GM23338 (cell line): ENCODE data around the gene AGAP2. TPM values are rescaled to one million over a fixed set of nuclear protein-coding genes. Genes with fewer than 3 reads are reported as not detected.

ENCODE experiments used
- ATAC-seq: fragments of 200-7000 bp; cut with Tn5 transposase; 3 replicates; pipeline ENCODE4 v1.9.1; 2020
- DNase-seq: peaks from one replicate; pipeline ENCODE4 v3.0.0-alpha.2; 2015; ENCODE audit warnings: low spot score
- H2AFZ ChIP-seq: fragments of 200-600 bp; sonication (generic); 2 replicates; pipeline ENCODE4 v1.8.0; 2016; ENCODE audit warnings: antibody characterized with exemption, mild to moderate bottlenecking, moderate library complexity
- H3F3A ChIP-seq: fragments of 200-600 bp; sonication (generic); replicated peaks from 2 replicates; pipeline ENCODE4 v1.8.0; 2017; ENCODE audit warnings: antibody characterized with exemption, mixed run types, low read depth
- H3K27ac ChIP-seq: fragments of 200-600 bp; sonication (generic); 2 replicates; pipeline ENCODE4 v1.6.1; 2016; ENCODE audit warnings: low read depth
- H3K27me3 ChIP-seq: fragments of 200-600 bp; sonication (generic); 2 replicates; pipeline ENCODE4 v1.8.0; 2016; ENCODE audit warnings: mild to moderate bottlenecking, mixed run types, moderate library complexity; ENCODE audit not compliant: insufficient read depth
- H3K36me3 ChIP-seq: fragments of 200-600 bp; sonication (generic); 2 replicates; pipeline ENCODE4 v1.8.0; 2016; ENCODE audit warnings: mild to moderate bottlenecking; ENCODE audit not compliant: insufficient read depth
- H3K4me1 ChIP-seq: fragments of 200-600 bp; sonication (generic); 2 replicates; pipeline ENCODE4 v1.8.0; 2016; ENCODE audit warnings: mild to moderate bottlenecking, moderate library complexity; ENCODE audit not compliant: insufficient read depth
- H3K4me2 ChIP-seq: fragments of 200-600 bp; sonication (generic); 2 replicates; pipeline ENCODE4 v1.7.1; 2017; ENCODE audit warnings: mixed run types
- H3K4me3 ChIP-seq: fragments of 200-600 bp; sonication (generic); 2 replicates; pipeline ENCODE4 v1.6.1; 2016; ENCODE audit warnings: mixed run types
- H3K79me2 ChIP-seq: fragments of 200-600 bp; sonication (generic); replicated peaks from 2 replicates; pipeline ENCODE4 v1.8.0; 2017; ENCODE audit warnings: mild to moderate bottlenecking; ENCODE audit not compliant: insufficient read depth
- H3K9me2 ChIP-seq: fragments of 200-600 bp; sonication (generic); 2 replicates; pipeline ENCODE4 v1.8.0; 2017; ENCODE audit not compliant: insufficient read depth
- H4K20me1 ChIP-seq: fragments of 200-600 bp; sonication (generic); replicated peaks from 2 replicates; pipeline ENCODE4 v1.8.0; 2017; ENCODE audit warnings: mild to moderate bottlenecking; ENCODE audit not compliant: insufficient read depth
- H3K27ac Mint-ChIP-seq: 2 replicates; pipeline ENCODE4 v1.8.0; 2020; ENCODE audit warnings: inconsistent platforms, mild to moderate bottlenecking, moderate library complexity, mixed read lengths
- H3K27me3 Mint-ChIP-seq: 3 replicates; pipeline ENCODE4 v1.8.0; 2022; ENCODE audit warnings: low read depth, mild to moderate bottlenecking, moderate library complexity, mixed read lengths, inconsistent platforms; ENCODE audit not compliant: insufficient read depth, poor library complexity
- H3K36me3 Mint-ChIP-seq: 3 replicates; pipeline ENCODE4 v1.8.0; 2021; ENCODE audit warnings: low read depth, mild to moderate bottlenecking, inconsistent platforms, moderate library complexity, mixed read lengths
- H3K4me1 Mint-ChIP-seq: 3 replicates; pipeline ENCODE4 v1.8.0; 2020; ENCODE audit warnings: mild to moderate bottlenecking, inconsistent platforms, mixed read lengths
- H3K4me3 Mint-ChIP-seq: 3 replicates; pipeline ENCODE4 v1.8.0; 2021; ENCODE audit warnings: moderate library complexity, mild to moderate bottlenecking, inconsistent platforms, mixed read lengths
- H3K9me3 Mint-ChIP-seq: 3 replicates; pipeline ENCODE4 v1.8.0; 2020; ENCODE audit warnings: moderate library complexity, mild to moderate bottlenecking, inconsistent platforms, mixed read lengths
- CREB1 ChIP-seq: fragments of 250-450 bp; sonication (Bioruptor Pico); IDR thresholded peaks from 2 replicates; pipeline ENCODE4 v1.5.0; 2020; ENCODE audit warnings: low read depth, mild to moderate bottlenecking, moderate library complexity
- EZH2 ChIP-seq: fragments of 200-600 bp; sonication (generic); IDR thresholded peaks from one replicate; pipeline ENCODE4 v1.8.0; 2017; ENCODE audit warnings: antibody characterized with exemption, mild to moderate bottlenecking, low read depth; ENCODE audit not compliant: unreplicated experiment
- EZH2phosphoT487 ChIP-seq: fragments of 200-600 bp; sonication (generic); IDR thresholded peaks from one replicate; pipeline ENCODE4 v1.8.1; 2018; ENCODE audit warnings: antibody characterized with exemption; ENCODE audit not compliant: unreplicated experiment
- POLR2AphosphoS5 ChIP-seq: IDR thresholded peaks from 2 replicates; pipeline ENCODE4 v1.6.1; 2016; ENCODE audit warnings: antibody characterized with exemption, low read depth
- ZNF114 ChIP-seq: fragments of 250-450 bp; sonication (Bioruptor Pico); IDR thresholded peaks from 2 replicates; pipeline ENCODE4 v1.5.0; 2020; ENCODE audit warnings: mild to moderate bottlenecking, moderate library complexity
- ZNF331 ChIP-seq: fragments of 250-450 bp; sonication (Bioruptor Pico); IDR thresholded peaks from 2 replicates; pipeline ENCODE4 v1.5.0; 2020; ENCODE audit warnings: low read depth, mild to moderate bottlenecking, moderate library complexity
- polyA plus RNA-seq: library from polyadenylated mRNA; unstranded; fragments of >200 nt; fragmentation: Nextera tagmentation; extraction: Ambion mirVana; gene quantifications from 2 replicates; pipeline ENCODE4 v1.2.1, GENCODE V29; 2016
- total RNA-seq: library from RNA; depleted of rRNA; stranded (reverse); fragments of >200 nt; shearing (Covaris generic); gene quantifications from 2 replicates; pipeline ENCODE4 v1.2.3, GENCODE V29; 2014
- TF ChIP-seq, protein P1 (sequence below): IDR thresholded peaks from one replicate; pipeline ENCODE4 v1.6.1; 2018; ENCODE audit warnings: antibody characterized with exemption; ENCODE audit not compliant: unreplicated experiment
- TF ChIP-seq, protein P2 (sequence below): IDR thresholded peaks from 2 replicates; pipeline ENCODE4 v1.6.1; 2016; ENCODE audit warnings: antibody characterized with exemption
- TF ChIP-seq, protein P3 (sequence below), 2 experiments: fragments of 200-600 bp in 1 of 2; sonication (generic) in 1 of 2; conservative IDR thresholded peaks; 2 replicates each; pipeline versions ENCODE4 v1.5.1 to v1.6.1; 2016 to 2017; ENCODE audit warnings: antibody characterized with exemption in 2 of 2, low read depth in 2 of 2, mild to moderate bottlenecking in 2 of 2, moderate library complexity in 1 of 2

Gene AGAP2
- total and polyA plus RNA-seq, 2 experiments from 2014 or later: 0.36 to 1.3 TPM

DNA sequence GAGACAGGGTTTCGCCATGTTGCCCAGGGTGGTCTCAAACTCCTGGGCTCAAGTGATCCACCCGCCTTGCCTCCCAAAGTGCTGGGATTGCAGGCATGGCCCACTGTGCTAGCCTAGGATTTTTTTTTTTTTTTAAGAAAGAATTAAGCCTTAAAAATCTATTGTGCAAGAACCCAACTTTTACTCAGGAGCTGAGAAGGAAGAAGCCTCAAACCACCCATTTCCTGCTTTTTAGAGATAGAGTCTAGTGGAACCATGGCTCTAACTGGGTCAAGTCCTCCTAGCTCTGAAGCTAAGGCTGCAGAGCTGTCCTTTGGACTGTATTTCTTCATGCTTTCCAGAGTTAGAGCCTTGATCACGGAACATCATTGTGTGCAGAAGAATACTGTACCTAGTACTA lies 42.7 kb upstream of the AGAP2 start (continued):
- TF ChIP-seq, protein P1, sequence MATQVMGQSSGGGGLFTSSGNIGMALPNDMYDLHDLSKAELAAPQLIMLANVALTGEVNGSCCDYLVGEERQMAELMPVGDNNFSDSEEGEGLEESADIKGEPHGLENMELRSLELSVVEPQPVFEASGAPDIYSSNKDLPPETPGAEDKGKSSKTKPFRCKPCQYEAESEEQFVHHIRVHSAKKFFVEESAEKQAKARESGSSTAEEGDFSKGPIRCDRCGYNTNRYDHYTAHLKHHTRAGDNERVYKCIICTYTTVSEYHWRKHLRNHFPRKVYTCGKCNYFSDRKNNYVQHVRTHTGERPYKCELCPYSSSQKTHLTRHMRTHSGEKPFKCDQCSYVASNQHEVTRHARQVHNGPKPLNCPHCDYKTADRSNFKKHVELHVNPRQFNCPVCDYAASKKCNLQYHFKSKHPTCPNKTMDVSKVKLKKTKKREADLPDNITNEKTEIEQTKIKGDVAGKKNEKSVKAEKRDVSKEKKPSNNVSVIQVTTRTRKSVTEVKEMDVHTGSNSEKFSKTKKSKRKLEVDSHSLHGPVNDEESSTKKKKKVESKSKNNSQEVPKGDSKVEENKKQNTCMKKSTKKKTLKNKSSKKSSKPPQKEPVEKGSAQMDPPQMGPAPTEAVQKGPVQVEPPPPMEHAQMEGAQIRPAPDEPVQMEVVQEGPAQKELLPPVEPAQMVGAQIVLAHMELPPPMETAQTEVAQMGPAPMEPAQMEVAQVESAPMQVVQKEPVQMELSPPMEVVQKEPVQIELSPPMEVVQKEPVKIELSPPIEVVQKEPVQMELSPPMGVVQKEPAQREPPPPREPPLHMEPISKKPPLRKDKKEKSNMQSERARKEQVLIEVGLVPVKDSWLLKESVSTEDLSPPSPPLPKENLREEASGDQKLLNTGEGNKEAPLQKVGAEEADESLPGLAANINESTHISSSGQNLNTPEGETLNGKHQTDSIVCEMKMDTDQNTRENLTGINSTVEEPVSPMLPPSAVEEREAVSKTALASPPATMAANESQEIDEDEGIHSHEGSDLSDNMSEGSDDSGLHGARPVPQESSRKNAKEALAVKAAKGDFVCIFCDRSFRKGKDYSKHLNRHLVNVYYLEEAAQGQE: no peak
- TF ChIP-seq CREB1 (no peak), POLR2AphosphoS5 (no peak), ZNF331 (CRISPR knock-in tag) (no peak), ZNF114 (CRISPR knock-in tag) (no peak), EZH2 (no peak), EZH2phosphoT487 (no peak)
- TF ChIP-seq, protein P2, sequence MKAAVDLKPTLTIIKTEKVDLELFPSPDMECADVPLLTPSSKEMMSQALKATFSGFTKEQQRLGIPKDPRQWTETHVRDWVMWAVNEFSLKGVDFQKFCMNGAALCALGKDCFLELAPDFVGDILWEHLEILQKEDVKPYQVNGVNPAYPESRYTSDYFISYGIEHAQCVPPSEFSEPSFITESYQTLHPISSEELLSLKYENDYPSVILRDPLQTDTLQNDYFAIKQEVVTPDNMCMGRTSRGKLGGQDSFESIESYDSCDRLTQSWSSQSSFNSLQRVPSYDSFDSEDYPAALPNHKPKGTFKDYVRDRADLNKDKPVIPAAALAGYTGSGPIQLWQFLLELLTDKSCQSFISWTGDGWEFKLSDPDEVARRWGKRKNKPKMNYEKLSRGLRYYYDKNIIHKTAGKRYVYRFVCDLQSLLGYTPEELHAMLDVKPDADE: no peak
- TF ChIP-seq, protein P3, sequence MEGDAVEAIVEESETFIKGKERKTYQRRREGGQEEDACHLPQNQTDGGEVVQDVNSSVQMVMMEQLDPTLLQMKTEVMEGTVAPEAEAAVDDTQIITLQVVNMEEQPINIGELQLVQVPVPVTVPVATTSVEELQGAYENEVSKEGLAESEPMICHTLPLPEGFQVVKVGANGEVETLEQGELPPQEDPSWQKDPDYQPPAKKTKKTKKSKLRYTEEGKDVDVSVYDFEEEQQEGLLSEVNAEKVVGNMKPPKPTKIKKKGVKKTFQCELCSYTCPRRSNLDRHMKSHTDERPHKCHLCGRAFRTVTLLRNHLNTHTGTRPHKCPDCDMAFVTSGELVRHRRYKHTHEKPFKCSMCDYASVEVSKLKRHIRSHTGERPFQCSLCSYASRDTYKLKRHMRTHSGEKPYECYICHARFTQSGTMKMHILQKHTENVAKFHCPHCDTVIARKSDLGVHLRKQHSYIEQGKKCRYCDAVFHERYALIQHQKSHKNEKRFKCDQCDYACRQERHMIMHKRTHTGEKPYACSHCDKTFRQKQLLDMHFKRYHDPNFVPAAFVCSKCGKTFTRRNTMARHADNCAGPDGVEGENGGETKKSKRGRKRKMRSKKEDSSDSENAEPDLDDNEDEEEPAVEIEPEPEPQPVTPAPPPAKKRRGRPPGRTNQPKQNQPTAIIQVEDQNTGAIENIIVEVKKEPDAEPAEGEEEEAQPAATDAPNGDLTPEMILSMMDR (conservative IDR thresholded peaks at IDR 0.05; ENCODE audit: low read depth in 2 of 2): no peak

DNA sequence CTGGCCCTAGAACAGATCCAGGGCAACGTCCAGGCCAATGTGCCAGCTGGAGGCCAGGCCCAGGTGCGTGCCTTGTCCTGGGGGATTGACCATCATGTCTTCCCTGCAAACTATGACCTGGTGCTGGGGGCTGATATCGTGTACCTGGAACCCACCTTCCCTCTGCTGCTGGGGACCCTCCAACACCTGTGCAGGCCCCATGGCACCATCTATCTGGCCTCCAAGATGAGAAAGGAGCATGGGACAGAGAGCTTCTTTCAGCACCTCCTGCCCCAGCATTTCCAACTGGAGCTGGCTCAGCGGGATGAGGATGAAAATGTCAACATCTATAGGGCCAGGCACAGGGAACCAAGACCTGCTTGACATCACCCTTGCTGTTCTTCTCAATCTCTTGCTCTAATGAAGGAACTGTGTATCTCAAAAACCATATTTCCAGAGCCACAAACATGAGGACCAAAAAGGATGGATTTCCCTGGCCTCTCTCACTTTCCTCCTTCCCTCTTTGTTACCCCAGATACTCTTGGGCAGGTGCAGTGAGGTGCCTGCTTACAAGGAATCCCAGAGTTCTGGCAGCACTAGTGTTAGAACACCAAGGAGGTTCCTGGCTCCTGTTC lies 41.8 kb upstream of the AGAP2 start:
- H3K4me3 Mint-ChIP-seq: no peak overlapping the region
- ATAC-seq: no peak
- H3K36me3 Mint-ChIP-seq: peaks cover 11% of the 10 kb centered on the region; the same call in 1 of the 3 replicates
- H3K9me3 Mint-ChIP-seq: no peaks in the 10 kb centered on the region
- Histone ChIP-seq H2AFZ (no peak overlapping the region), H3K79me2 (peaks cover 18% of the 10 kb centered on the region), H3K27me3 (no peaks in the 10 kb centered on the region), H3K4me2 (no peak overlapping the region), H3K9me2 (no peaks in the 10 kb centered on the region), H3K4me3 (no peak overlapping the region), H3F3A (no peaks in the 10 kb centered on the region), H3K4me1 (peaks cover 5% of the 10 kb centered on the region; the same call in 1 of the 2 replicates), H3K36me3 (peaks cover under 1% of the 10 kb centered on the region; the same call in 1 of the 2 replicates), H4K20me1 (no peaks in the 10 kb centered on the region), H3K27ac (no peak overlapping the region)
- peaks cover 4% of the 10 kb centered on the region; the same call in 1 of the 3 replicates for H3K4me1 Mint-ChIP-seq
- H3K27me3 Mint-ChIP-seq: no peaks in the 10 kb centered on the region
- H3K27ac Mint-ChIP-seq: no peak overlapping the region
- DNase-seq: no peak
- TF ChIP-seq, protein P3 (conservative IDR thresholded peaks at IDR 0.05; ENCODE audit: low read depth in 2 of 2): no peak
- TF ChIP-seq, protein P1: no peak
- TF ChIP-seq ZNF114 (CRISPR knock-in tag): no peak
- TF ChIP-seq ZNF331 (CRISPR knock-in tag): no peak
- no peak for TF ChIP-seq CREB1
